IPS-20b (cell line): ENCODE results near the gene G6PC3.
A peak's percentile ranks its signal among the peaks of the same experiment; 100 is the strongest.

Experiments
- H3K27ac ChIP-seq: one replicate; pipeline ENCODE4 v1.5.1; 2013; ENCODE audit warnings: low read length
- H3K27me3 ChIP-seq: 2 replicates; pipeline ENCODE4 v1.6.1; 2013; ENCODE audit warnings: mild to moderate bottlenecking, low read length, inconsistent platforms; ENCODE audit not compliant: insufficient read depth
- H3K36me3 ChIP-seq: 2 replicates; pipeline ENCODE4 v1.6.1; 2013; ENCODE audit warnings: low read depth, mild to moderate bottlenecking, inconsistent platforms, low read length, moderate library complexity; ENCODE audit not compliant: insufficient read depth
- H3K4me1 ChIP-seq: 2 replicates; pipeline ENCODE4 v1.6.1; 2013; ENCODE audit warnings: mild to moderate bottlenecking, control low read depth, inconsistent platforms, low read length, moderate library complexity; ENCODE audit not compliant: insufficient read depth
- H3K4me3 ChIP-seq: 2 replicates; pipeline ENCODE4 v1.5.1; 2013; ENCODE audit warnings: mild to moderate bottlenecking, low read length, inconsistent platforms
- H3K9ac ChIP-seq: 2 replicates; pipeline ENCODE4 v1.6.1; 2013; ENCODE audit warnings: low read depth, mild to moderate bottlenecking, inconsistent platforms, low read length, moderate library complexity
- H3K9me3 ChIP-seq: 2 replicates; pipeline ENCODE4 v1.6.1; 2013; ENCODE audit warnings: mild to moderate bottlenecking, low read depth, low read length, inconsistent platforms; ENCODE audit not compliant: insufficient read depth

The G6PC3 gene

DNA sequence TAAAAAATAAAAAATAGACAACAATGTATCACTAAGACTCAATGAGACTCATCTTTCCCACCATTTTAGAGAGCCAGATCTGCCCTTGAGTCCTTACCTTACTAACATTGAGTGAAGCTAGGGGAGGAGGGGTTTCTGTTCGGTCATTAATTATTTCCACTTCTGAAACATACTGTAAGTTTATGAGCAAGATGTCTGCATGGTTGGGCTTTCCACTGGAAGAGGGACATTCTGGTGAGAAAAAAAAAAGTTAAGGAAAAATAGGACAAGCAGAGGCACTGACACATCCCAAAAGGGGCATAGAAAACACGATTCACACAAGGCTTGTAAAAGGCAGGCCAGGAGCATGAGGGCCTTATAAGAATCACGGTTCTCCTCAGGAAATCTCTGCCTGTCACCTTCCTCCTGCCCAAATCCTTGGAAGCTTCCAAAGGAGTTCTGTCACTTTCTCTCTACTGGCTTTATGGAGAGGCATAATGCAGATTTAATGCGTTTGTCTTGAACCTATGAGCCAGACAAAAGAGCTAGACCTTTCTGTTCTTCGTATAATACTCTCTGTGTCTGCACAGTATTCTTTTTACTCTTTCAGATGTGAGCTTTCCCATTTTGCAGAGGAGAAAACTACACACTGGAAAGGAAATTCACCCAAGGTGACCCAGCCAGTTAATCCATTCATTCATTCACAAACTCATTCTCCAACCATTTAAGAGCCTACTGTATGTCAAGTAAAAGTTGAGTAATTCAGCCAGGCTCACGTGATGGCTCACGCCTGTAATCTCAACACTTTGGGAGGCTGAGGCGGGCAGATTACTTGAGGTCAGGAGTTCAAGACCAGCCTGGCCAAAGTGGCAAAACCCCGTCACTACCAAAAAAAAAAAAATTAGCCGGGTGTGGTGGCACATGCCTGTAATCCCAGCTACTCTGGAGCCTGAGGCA is 6.6 kb upstream of the G6PC3 start:
- Histone ChIP-seq H3K4me1 (no peaks in the 10 kb centered on the region; the same call in 1 of the 2 replicates), H3K9ac (peak overlapping the region; percentile 14; the same call in 1 of the 2 replicates), H3K27ac (no peak overlapping the region), H3K27me3 (no peaks in the 10 kb centered on the region), H3K9me3 (no peaks in the 10 kb centered on the region), H3K36me3 (peaks cover 50% of the 10 kb centered on the region), H3K4me3 (peak overlapping the region; percentile 13; the same call in 1 of the 2 replicates)

DNA sequence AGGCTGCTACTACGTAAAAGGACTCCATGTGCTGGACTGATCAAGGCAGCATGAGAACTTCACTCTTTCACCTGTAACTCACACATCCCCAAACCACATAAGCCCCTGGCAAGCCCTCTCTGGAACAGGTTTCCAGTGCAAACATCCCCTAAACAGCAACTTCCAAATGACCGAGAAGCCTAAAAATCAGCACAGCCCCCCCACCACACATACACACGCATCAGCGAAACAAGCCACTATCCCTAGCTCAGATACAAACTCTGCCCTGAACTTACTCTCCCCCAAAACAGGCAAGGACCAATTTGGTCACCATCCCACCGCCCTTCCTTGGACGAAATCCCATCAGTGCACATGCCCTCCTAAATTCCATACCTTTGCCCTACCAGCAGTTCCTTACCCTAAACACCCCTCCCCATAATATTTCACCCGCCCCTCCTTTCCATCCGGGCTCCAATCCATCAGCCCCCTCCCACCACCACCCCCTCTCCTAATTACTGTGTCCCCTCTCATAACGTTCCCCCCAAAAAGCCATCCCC is 4.8 kb upstream of the G6PC3 start:
- peaks cover 4% of the 10 kb centered on the region; the same call in 1 of the 2 replicates for H3K4me1 ChIP-seq
- peak overlapping the region; percentile 97 for H3K27ac ChIP-seq
- peak overlapping the region; percentile 99 for H3K4me3 ChIP-seq
- no peaks in the 10 kb centered on the region for H3K27me3 ChIP-seq
- peak overlapping the region; percentile 99 for H3K9ac ChIP-seq
- no peaks in the 10 kb centered on the region for H3K9me3 ChIP-seq
- H3K36me3 ChIP-seq: peaks cover 34% of the 10 kb centered on the region

DNA sequence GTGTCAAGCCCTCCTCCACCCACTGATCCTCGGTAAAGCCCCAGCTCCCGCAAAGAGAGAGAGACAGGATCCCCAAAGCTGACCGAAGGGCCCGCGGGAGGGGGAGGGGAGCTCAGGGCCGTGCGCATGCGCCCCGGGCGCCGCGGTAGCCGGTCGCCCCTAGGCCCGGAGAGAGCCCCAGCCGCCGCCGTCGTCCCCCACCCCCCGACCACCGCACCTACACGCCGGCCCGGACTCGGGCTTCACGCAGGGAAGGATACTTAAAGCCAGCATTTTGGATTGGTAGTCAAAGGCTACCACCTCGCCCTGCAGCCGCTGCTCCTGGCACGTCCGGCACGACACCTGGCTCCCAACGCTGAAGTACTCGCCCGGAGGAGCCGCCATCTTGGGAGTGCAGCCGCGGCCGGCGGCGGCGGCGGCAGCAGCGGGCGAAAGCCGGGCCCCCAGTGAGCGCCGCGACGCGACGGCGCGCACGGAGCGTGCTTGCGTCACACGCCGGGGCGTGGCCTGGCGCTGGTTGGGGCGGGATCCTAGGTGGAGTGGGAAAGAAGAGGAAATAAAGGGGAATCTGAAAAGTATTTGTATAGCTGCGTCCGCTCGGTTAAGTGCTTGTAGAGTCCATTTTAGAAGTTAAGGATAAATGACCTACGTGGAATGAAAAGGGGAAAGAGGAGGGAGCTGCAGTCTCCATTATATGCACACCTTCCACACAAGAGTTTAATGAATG is 4.2 kb upstream of the G6PC3 start, which contains the start of gene LSM12:
Gene LSM12 (minus strand): TSS at position 468 of the 727 bp plus-strand sequence. CDS start 84 bp downstream, at position 384.
- Histone ChIP-seq H3K4me3 (peak within 1 kb of the TSS; percentile 99), H3K9ac (peak within 1 kb of the TSS; percentile 99), H3K9me3 (no peaks in the 10 kb centered on the region), H3K27me3 (no peaks in the 10 kb centered on the region), H3K4me1 (peaks cover 4% of the 10 kb centered on the region; the same call in 1 of the 2 replicates), H3K36me3 (peaks cover 28% of the 10 kb centered on the region), H3K27ac (peak within 1 kb of the TSS; percentile 97)

DNA sequence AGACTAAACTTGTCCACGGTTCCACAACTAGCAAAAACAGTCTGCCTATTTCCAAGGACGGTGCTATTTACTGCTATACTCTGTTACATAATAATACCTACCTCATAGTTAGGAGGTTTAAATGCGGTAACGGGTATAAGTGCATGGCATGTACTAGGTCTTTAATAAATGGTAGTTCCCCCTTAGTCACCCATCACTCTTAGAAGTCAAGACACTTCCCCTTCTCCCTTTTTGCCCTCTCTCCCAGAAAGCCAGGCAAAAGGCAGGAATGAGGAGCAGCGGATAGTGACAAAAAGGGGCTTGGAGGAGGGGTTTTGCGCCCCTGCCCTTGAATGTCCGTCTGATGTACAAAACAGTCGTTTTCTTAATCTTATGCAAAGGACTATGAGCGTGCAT is 3.0 kb upstream of the G6PC3 start:
- Histone ChIP-seq H3K4me3 (no peak overlapping the region), H3K4me1 (peaks cover 10% of the 10 kb centered on the region), H3K36me3 (peaks cover 17% of the 10 kb centered on the region), H3K9ac (no peak overlapping the region), H3K27ac (no peak overlapping the region), H3K9me3 (no peaks in the 10 kb centered on the region), H3K27me3 (no peaks in the 10 kb centered on the region)

GRCh38 chr17:44069974-44070454 is 521 bp upstream of the G6PC3 start:
- Histone ChIP-seq H3K4me1 (peaks cover 10% of the 10 kb centered on the region), H3K27ac (peak overlapping the region; percentile 70), H3K9ac (peak overlapping the region; percentile 83), H3K27me3 (no peaks in the 10 kb centered on the region), H3K4me3 (peak overlapping the region; percentile 74), H3K36me3 (peaks cover 15% of the 10 kb centered on the region), H3K9me3 (no peaks in the 10 kb centered on the region)

GRCh38 chr17:44071198-44071520 is 624 bp downstream of the G6PC3 start:
- H3K4me1 ChIP-seq: peaks cover 10% of the 10 kb centered on the region
- peak overlapping the region; percentile 83 for H3K9ac ChIP-seq
- peak overlapping the region; percentile 93 for H3K4me3 ChIP-seq
- H3K27me3 ChIP-seq: no peaks in the 10 kb centered on the region
- no peaks in the 10 kb centered on the region for H3K9me3 ChIP-seq
- H3K36me3 ChIP-seq: peaks cover 26% of the 10 kb centered on the region
- peak overlapping the region; percentile 54 for H3K27ac ChIP-seq

DNA sequence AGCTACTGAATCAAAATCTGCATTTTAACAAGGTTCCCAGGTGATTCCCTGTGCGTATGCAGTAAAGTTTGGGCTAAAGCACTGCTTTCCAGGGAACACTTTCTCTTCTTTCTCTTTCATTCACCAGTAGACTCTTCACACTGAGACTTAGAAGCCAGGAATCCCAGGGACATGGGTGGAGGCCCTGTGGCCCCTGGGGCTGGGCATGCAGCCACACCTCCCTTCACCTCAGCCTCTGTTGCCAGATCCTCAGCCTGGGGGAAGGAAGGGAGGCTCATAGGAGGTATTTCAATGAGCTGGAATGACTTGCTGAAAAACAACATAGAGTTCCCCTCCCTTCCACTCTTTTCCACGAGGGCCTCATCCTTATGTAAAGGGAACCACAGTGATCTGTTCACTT is 1.2 kb downstream of the G6PC3 start:
- no peaks in the 10 kb centered on the region for H3K9me3 ChIP-seq
- H3K4me3 ChIP-seq: peak overlapping the region; percentile 93
- no peaks in the 10 kb centered on the region for H3K27me3 ChIP-seq
- H3K27ac ChIP-seq: peak overlapping the region; percentile 65
- H3K9ac ChIP-seq: peak overlapping the region; percentile 83
- H3K4me1 ChIP-seq: peaks cover 10% of the 10 kb centered on the region
- peaks cover 32% of the 10 kb centered on the region for H3K36me3 ChIP-seq

- Histone ChIP-seq H3K9ac (no peak overlapping the region), H3K27me3 (no peaks in the 10 kb centered on the region), H3K4me1 (peaks cover 10% of the 10 kb centered on the region), H3K4me3 (no peak overlapping the region), H3K36me3 (peaks cover 55% of the 10 kb centered on the region), H3K27ac (no peak overlapping the region), H3K9me3 (no peaks in the 10 kb centered on the region)
These were observed 3.8 kb downstream of the G6PC3 start for GRCh38 chr17:44074231-44074910.

DNA sequence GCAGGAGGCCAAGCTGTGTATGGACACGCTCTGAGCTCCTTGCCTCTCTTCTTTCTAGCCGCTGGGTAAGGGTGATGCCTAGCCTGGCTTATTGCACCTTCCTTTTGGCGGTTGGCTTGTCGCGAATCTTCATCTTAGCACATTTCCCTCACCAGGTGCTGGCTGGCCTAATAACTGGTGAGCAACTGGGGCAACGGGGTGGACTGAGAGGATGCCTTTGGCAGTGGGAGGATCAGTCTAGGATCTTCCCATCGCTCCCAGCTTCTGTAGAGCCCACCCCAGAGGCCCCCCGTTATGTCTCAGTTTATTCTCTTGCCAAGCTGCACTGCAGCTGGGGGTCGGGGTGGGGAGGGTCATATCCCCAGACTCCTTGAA is 4.4 kb downstream of the G6PC3 start:
- Histone ChIP-seq H3K9ac (no peak overlapping the region), H3K9me3 (no peaks in the 10 kb centered on the region), H3K4me1 (peaks cover 9% of the 10 kb centered on the region), H3K27ac (no peak overlapping the region), H3K27me3 (no peaks in the 10 kb centered on the region), H3K36me3 (peaks cover 59% of the 10 kb centered on the region), H3K4me3 (no peak overlapping the region)

DNA sequence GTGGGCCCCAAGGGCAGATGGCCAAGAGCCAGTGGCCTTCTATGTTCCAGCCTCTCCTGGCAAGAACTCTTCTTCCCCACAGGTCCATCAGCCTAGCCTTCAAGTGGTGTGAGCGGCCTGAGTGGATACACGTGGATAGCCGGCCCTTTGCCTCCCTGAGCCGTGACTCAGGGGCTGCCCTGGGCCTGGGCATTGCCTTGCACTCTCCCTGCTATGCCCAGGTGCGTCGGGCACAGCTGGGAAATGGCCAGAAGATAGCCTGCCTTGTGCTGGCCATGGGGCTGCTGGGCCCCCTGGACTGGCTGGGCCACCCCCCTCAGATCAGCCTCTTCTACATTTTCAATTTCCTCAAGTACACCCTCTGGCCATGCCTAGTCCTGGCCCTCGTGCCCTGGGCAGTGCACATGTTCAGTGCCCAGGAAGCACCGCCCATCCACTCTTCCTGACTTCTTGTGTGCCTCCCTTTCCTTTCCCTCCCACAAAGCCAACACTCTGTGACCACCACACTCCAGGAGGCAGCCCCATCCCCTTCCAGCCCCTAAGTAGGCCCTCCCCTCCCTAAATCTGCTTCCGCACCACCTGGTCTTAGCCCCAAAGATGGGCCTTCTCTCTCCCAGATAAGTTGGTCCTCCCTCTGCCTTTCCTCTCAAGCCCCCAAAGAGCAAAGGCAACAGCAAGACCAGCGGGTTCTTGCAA is 5.2 kb downstream of the G6PC3 start:
- no peak overlapping the region for H3K27ac ChIP-seq
- H3K9me3 ChIP-seq: no peaks in the 10 kb centered on the region
- no peaks in the 10 kb centered on the region for H3K27me3 ChIP-seq
- no peak overlapping the region for H3K4me3 ChIP-seq
- no peak overlapping the region for H3K9ac ChIP-seq
- peaks cover 6% of the 10 kb centered on the region for H3K4me1 ChIP-seq
- peaks cover 68% of the 10 kb centered on the region for H3K36me3 ChIP-seq
